B cell (primary cell): ENCODE results near the gene FERMT3. TPM values are rescaled to one million over a fixed set of nuclear protein-coding genes. Genes with fewer than 3 reads are reported as not detected.

Experiments
- ATAC-seq: fragments of 200-7000 bp; cut with Tn5 transposase; one replicate; pipeline ENCODE4 v1.10.0; 2021; ENCODE audit warnings: low read depth, mild to moderate bottlenecking, moderate number of reproducible peaks, moderate library complexity
- CTCF ChIA-PET: fragments of 350-600 bp; sonication (Branson Sonifier 250); formaldehyde crosslinking; loops from one replicate; lab custom pipeline; 2021; ENCODE audit warnings: antibody characterized with exemption, inconsistent platforms; lab: Charles Lee
- POLR2A ChIA-PET: fragments of 350-600 bp; sonication (Branson Sonifier 250); formaldehyde crosslinking; loops from one replicate; lab custom pipeline; 2021; ENCODE audit warnings: antibody characterized with exemption; lab: Charles Lee
- DNase-seq: peaks from one replicate; pipeline ENCODE4 v3.0.0; 2013
- H2AFZ ChIP-seq: 2 replicates; pipeline ENCODE4 v1.6.1; 2012; ENCODE audit warnings: mild to moderate bottlenecking, low read depth, low read length; ENCODE audit not compliant: insufficient read depth, poor library complexity, severe bottlenecking
- H3K27ac ChIP-seq, 2 donors: 1 replicate in 1 of 2; 2 replicates in 1 of 2; pipeline ENCODE4 v1.5.1; 2012 to 2013; ENCODE audit warnings: low read length in 2 of 2, mild to moderate bottlenecking in 2 of 2, moderate library complexity in 1 of 2
- H3K27me3 ChIP-seq, 4 experiments: fragments of 200-600 bp in 1 of 4; sonication (generic) in 1 of 4; replicated peaks in 1 of 4; 1 replicate in 2 of 4; 2 replicates in 2 of 4; pipeline versions ENCODE4 v1.6.1 to v1.7.0; 2013 to 2016; ENCODE audit warnings: low read length in 3 of 4, mild to moderate bottlenecking in 2 of 4, mixed read lengths in 1 of 4, moderate library complexity in 1 of 4; ENCODE audit not compliant: insufficient read depth in 4 of 4, control insufficient read depth in 3 of 4; ENCODE audit errors: control extremely low read depth in 1 of 4
- H3K36me3 ChIP-seq, 2 experiments: replicated peaks in 1 of 2; 1 replicate in 1 of 2; 2 replicates in 1 of 2; pipeline versions ENCODE4 v1.6.1 to v1.7.1; 2013; ENCODE audit warnings: low read length in 1 of 2; ENCODE audit not compliant: insufficient read depth in 2 of 2, control insufficient read depth in 1 of 2; ENCODE audit errors: control extremely low read depth in 1 of 2, extremely low read depth in 1 of 2
- H3K4me1 ChIP-seq, 2 donors: fragments of 200-600 bp in 1 of 2; sonication (generic) in 1 of 2; 1 replicate in 1 of 2; 2 replicates in 1 of 2; pipeline versions ENCODE4 v1.5.1 to v1.6.1; 2013 to 2017; ENCODE audit warnings: low read length in 2 of 2; ENCODE audit not compliant: control insufficient read depth in 2 of 2, insufficient read depth in 2 of 2
- H3K4me2 ChIP-seq: replicated peaks from 2 replicates; pipeline ENCODE3; 2012; ENCODE audit warnings: mild to moderate bottlenecking, low read depth, low read length; ENCODE audit not compliant: poor library complexity, severe bottlenecking
- H3K4me3 ChIP-seq, 5 experiments: fragments of 200-600 bp in 1 of 5; sonication (generic) in 1 of 5; 1 replicate in 3 of 5; 2 replicates in 2 of 5; pipeline versions ENCODE4 v1.5.1 to v1.7.0; 2011 to 2016; ENCODE audit warnings: low read length in 4 of 5, mild to moderate bottlenecking in 4 of 5, low read depth in 2 of 5, control low read depth in 1 of 5, moderate library complexity in 1 of 5; ENCODE audit not compliant: insufficient read depth in 1 of 5; ENCODE audit errors: control extremely low read depth in 1 of 5, extremely low read depth in 1 of 5
- H3K79me2 ChIP-seq: fragments of 200-600 bp; sonication (generic); one replicate; pipeline ENCODE4 v1.6.0; 2016; ENCODE audit warnings: low read length; ENCODE audit not compliant: control insufficient read depth, insufficient read depth
- H3K9ac ChIP-seq: fragments of 200-600 bp; sonication (generic); 2 replicates; pipeline ENCODE4 v1.6.1; 2017; ENCODE audit warnings: mild to moderate bottlenecking, low read length, moderate library complexity
- H3K9me3 ChIP-seq, 3 donors: one replicate each; pipeline versions ENCODE4 v1.6.1 to v1.7.1; 2013; ENCODE audit warnings: low read length in 2 of 3; ENCODE audit not compliant: control insufficient read depth in 2 of 3, insufficient read depth in 1 of 3; ENCODE audit errors: control extremely low read depth in 1 of 3
- H4K20me1 ChIP-seq: 2 replicates; pipeline ENCODE4 v1.6.0; 2012; ENCODE audit warnings: mild to moderate bottlenecking, low read length; ENCODE audit not compliant: insufficient read depth, control insufficient read depth, poor library complexity, severe bottlenecking
- H3K27ac Mint-ChIP-seq: one replicate; pipeline ENCODE4 v1.8.0; 2021; ENCODE audit warnings: mixed read lengths
- H3K27me3 Mint-ChIP-seq: one replicate; pipeline ENCODE4 v1.8.0; 2021; ENCODE audit warnings: mixed read lengths
- H3K4me1 Mint-ChIP-seq: one replicate; pipeline ENCODE4 v1.8.0; 2021; ENCODE audit warnings: mixed read lengths
- H3K4me3 Mint-ChIP-seq: one replicate; pipeline ENCODE4 v1.8.0; 2021; ENCODE audit warnings: mixed read lengths
- H3K9me3 Mint-ChIP-seq: one replicate; pipeline ENCODE4 v1.8.0; 2022; ENCODE audit warnings: mixed read lengths; ENCODE audit not compliant: insufficient read depth
- EZH2 ChIP-seq: IDR thresholded peaks from 2 replicates; pipeline ENCODE4 v1.6.1; 2012; ENCODE audit warnings: borderline replicate concordance, low read depth, mild to moderate bottlenecking, moderate library complexity, low read length; ENCODE audit not compliant: insufficient read depth, poor library complexity, severe bottlenecking
- WGBS: methylation state at CpG from one replicate; pipeline ENCODE4 v1.1.5; 2013; ENCODE audit warnings: missing lambda C conversion rate; ENCODE audit not compliant: insufficient coverage; 5-methylcytosine and 5-hydroxymethylcytosine counted together
- intact Hi-C: fragments of 100-400 bp; cut with micrococcal nuclease; formaldehyde crosslinking; loops from one replicate; pipeline ENCODE4 v1.10.0; 2022
- polyA plus RNA-seq: library from polyadenylated mRNA; depleted of rRNA; stranded (reverse); fragments of >200 nt; gene quantifications from 2 replicates; pipeline ENCODE4 v1.2.3, GENCODE V29; 2012
- total RNA-seq, 2 donors: library from RNA; stranded (reverse); fragments of 120-200 nt in 1 of 2; gene quantifications; 1 replicate in 1 of 2; 2 replicates in 1 of 2; pipeline versions ENCODE4 v1.2.3 to v1.2.4, GENCODE V29; 2013 to 2022
- TF ChIP-seq, protein P1 (sequence below): fragments of 200-600 bp; IDR thresholded peaks from one replicate; pipeline ENCODE4 v1.8.0; 2022; ENCODE audit warnings: antibody characterized with exemption, mild to moderate bottlenecking

The FERMT3 gene
- total and polyA plus RNA-seq, 2 donors (not counting 1 experiment from before 2014, with no cell fraction given) = 96.2 to 170 TPM

DNA sequence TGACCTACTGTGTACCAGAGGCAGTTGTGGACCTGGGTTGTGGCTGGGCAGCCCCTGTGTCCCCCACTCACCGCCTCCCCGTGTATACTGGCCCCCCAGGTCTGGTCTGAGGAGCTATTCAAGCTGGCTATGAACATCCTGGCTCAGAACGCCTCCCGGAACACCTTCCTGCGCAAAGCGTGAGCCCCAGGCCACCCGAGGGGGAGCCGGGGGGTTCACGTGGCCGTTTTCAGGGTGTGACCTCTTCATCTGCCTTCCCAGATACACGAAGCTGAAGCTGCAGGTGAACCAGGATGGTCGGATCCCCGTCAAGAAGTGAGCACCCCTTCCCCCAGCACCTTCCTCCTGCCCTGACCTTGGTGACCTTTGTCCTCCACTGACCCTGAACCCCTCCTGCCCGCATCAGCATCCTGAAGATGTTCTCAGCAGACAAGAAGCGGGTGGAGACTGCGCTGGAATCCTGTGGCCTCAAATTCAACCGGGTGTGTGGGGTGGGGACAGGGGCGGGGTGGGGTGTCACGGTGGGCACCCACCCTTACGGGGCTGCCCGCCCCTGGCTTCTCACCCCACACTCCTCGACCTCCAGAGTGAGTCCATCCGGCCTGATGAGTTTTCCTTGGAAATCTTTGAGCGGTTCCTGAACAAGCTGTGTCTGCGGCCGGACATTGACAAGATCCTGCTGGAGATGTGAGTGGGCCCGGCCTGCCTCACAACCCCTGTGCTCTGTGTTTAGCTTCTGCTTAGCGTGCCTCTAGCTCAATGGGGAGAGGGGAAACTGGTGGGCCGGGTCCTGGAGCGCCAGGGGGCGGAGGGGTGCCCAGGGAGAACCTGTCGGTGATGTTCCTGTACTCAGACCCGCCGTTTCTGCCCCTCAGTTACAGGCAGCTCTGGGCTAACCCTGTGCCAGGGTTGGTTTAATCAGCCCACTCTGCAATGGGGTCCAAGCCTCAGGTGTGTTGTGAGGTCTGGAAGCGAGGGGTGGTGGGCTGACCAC lies 48.9 kb downstream of the FERMT3 start:
- Mint-ChIP-seq H3K27me3 (no peaks in the 10 kb centered on the region), H3K27ac (no peak overlapping the region), H3K4me3 (no peak overlapping the region), H3K4me1 (peaks cover 15% of the 10 kb centered on the region), H3K9me3 (no peaks in the 10 kb centered on the region)
- Histone ChIP-seq H3K27me3 (no peaks in the 10 kb centered on the region), H3K4me1 (peaks cover 17 to 22% of the 10 kb centered on the region in 2 donors), H3K4me3 (no peak overlapping the region), H3K27ac (no peak overlapping the region), H3K36me3 (no peaks in the 10 kb centered on the region), H3K9me3 (no peaks in the 10 kb centered on the region), H2AFZ (no peak overlapping the region), H3K9ac (no peak overlapping the region), H4K20me1 (no peaks in the 10 kb centered on the region), H3K79me2 (peaks cover 4% of the 10 kb centered on the region), H3K4me2 (no peak overlapping the region)
- DNase-seq (no peak), ATAC-seq (no peak)
- ChIA-PET POLR2A (interaction anchor here (1.1 to 1.2 kb wide), 2 partner anchors 12 to 49 kb away, joined by 3 read pairs; partner anchors contain the start of gene ESRRA), CTCF (interaction anchor here (0.9 kb wide), 1 partner anchor 51 kb away, joined by 3 read pairs; no protein-coding TSS in a partner anchor)
- WGBS = 95% methylated on average over 30 of the region's 35 CpGs
- intact Hi-C loops = no loop called here
- TF ChIP-seq, protein P1, sequence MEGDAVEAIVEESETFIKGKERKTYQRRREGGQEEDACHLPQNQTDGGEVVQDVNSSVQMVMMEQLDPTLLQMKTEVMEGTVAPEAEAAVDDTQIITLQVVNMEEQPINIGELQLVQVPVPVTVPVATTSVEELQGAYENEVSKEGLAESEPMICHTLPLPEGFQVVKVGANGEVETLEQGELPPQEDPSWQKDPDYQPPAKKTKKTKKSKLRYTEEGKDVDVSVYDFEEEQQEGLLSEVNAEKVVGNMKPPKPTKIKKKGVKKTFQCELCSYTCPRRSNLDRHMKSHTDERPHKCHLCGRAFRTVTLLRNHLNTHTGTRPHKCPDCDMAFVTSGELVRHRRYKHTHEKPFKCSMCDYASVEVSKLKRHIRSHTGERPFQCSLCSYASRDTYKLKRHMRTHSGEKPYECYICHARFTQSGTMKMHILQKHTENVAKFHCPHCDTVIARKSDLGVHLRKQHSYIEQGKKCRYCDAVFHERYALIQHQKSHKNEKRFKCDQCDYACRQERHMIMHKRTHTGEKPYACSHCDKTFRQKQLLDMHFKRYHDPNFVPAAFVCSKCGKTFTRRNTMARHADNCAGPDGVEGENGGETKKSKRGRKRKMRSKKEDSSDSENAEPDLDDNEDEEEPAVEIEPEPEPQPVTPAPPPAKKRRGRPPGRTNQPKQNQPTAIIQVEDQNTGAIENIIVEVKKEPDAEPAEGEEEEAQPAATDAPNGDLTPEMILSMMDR = no peak
- TF ChIP-seq EZH2 = no peak

DNA sequence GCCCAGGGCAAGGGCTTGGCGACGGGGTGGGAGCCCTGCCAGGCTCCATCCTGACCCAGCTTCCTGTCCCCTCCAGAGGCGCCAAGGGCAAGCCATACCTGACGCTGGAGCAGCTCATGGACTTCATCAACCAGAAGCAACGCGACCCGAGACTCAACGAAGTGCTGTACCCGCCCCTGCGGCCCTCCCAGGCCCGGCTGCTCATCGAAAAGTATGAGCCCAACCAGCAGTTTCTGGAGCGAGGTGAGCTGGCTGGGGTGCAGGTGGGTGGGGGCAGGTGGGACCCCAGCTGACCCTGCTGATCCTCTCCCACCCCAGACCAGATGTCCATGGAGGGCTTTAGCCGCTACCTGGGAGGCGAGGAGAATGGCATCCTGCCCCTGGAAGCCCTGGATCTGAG lies 49.8 kb downstream of the FERMT3 start:
- DNase-seq (no peak), ATAC-seq (no peak)
- intact Hi-C loops = no loop called here
- no peak overlapping the region for H2AFZ ChIP-seq
- no peaks in the 10 kb centered on the region for H4K20me1 ChIP-seq
- peaks cover 4% of the 10 kb centered on the region for H3K79me2 ChIP-seq
- H3K27me3 ChIP-seq = no peaks in the 10 kb centered on the region
- H3K27ac Mint-ChIP-seq = no peak overlapping the region
- H3K4me3 ChIP-seq = no peak overlapping the region
- no peaks in the 10 kb centered on the region for H3K9me3 Mint-ChIP-seq
- H3K36me3 ChIP-seq = no peaks in the 10 kb centered on the region
- H3K27me3 Mint-ChIP-seq = no peaks in the 10 kb centered on the region
- POLR2A ChIA-PET = interaction anchor here (1.1 to 1.2 kb wide), 2 partner anchors 13 to 48 kb away, joined by 3 read pairs; partner anchors contain the start of gene ESRRA
- H3K4me1 Mint-ChIP-seq = peaks cover 9% of the 10 kb centered on the region
- H3K4me1 ChIP-seq = peaks cover 12 to 14% of the 10 kb centered on the region in 2 donors
- CTCF ChIA-PET = no interaction called here
- 94% methylated on average over 15 of the region's 15 CpGs for WGBS
- H3K4me3 Mint-ChIP-seq = no peak overlapping the region
- H3K9ac ChIP-seq = no peak overlapping the region
- no peak overlapping the region for H3K4me2 ChIP-seq
- no peaks in the 10 kb centered on the region for H3K9me3 ChIP-seq
- no peak for TF ChIP-seq EZH2
- TF ChIP-seq, protein P1 = no peak
- H3K27ac ChIP-seq = no peak overlapping the region
